Vagina (tissue), 2 donors: ENCODE results near the gene LRRC4B. TPM values are rescaled to one million over a fixed set of nuclear protein-coding genes. Genes with fewer than 3 reads are reported as not detected.

ENCODE experiments used
- DNase-seq, 2 donors: peaks; one replicate each; pipeline ENCODE4 v3.0.0-alpha.2; 2017; ENCODE audit errors: extremely low spot score in 2 of 2
- H3K27ac ChIP-seq: fragments of 200-600 bp; sonication (generic); one replicate; pipeline ENCODE4 v1.5.1; 2019
- H3K27me3 ChIP-seq: fragments of 200-600 bp; sonication (generic); one replicate; pipeline ENCODE4 v1.5.1; 2019
- H3K36me3 ChIP-seq, 2 donors: fragments of 200-600 bp; sonication (generic); one replicate each; pipeline ENCODE4 v1.5.1; 2017 to 2019
- H3K4me1 ChIP-seq: fragments of 200-600 bp; sonication (generic); one replicate; pipeline ENCODE4 v1.5.1; 2019
- H3K4me3 ChIP-seq, 2 donors: fragments of 200-600 bp; sonication (generic); 1 replicate in 1 of 2; 2 replicates in 1 of 2; pipeline ENCODE4 v1.5.1; 2016 to 2019
- H3K9me3 ChIP-seq: fragments of 200-600 bp; sonication (generic); one replicate; pipeline ENCODE4 v1.5.1; 2019
- POLR2A ChIP-seq, 2 donors: fragments of 450-650 bp; IDR thresholded peaks; one replicate each; pipeline ENCODE4 v1.6.1; 2017; ENCODE audit warnings: antibody characterized with exemption in 2 of 2, mild to moderate bottlenecking in 2 of 2, moderate library complexity in 2 of 2
- POLR2AphosphoS5 ChIP-seq, 2 donors: sonication (generic); formaldehyde crosslinking; IDR thresholded peaks; one replicate each; pipeline ENCODE4 v1.9.0; 2017; ENCODE audit warnings: antibody characterized with exemption in 2 of 2, mild to moderate bottlenecking in 2 of 2, low read depth in 1 of 2; ENCODE audit not compliant: insufficient read depth in 1 of 2
- intact Hi-C: fragments of 100-400 bp; cut with DNase I; formaldehyde crosslinking; loops from one replicate; pipeline ENCODE4 v1.15.1; 2023
- total RNA-seq: library from RNA; depleted of rRNA; stranded (reverse); fragments of >200 nt; gene quantifications from one replicate; pipeline ENCODE4 v1.2.3, GENCODE V29; 2016
- TF ChIP-seq, protein P1 (sequence below), 3 experiments: fragments of 450-650 bp in 2 of 3; fragments of 200-600 bp in 1 of 3; sonication (generic) in 1 of 3; IDR thresholded peaks; one replicate each; pipeline ENCODE4 v1.5.1; 2017 to 2019; ENCODE audit warnings: antibody characterized with exemption in 3 of 3, mild to moderate bottlenecking in 2 of 3, moderate library complexity in 2 of 3

Gene LRRC4B
- total RNA-seq, 1 donor from 2014 or later, result 17.9 TPM

DNA sequence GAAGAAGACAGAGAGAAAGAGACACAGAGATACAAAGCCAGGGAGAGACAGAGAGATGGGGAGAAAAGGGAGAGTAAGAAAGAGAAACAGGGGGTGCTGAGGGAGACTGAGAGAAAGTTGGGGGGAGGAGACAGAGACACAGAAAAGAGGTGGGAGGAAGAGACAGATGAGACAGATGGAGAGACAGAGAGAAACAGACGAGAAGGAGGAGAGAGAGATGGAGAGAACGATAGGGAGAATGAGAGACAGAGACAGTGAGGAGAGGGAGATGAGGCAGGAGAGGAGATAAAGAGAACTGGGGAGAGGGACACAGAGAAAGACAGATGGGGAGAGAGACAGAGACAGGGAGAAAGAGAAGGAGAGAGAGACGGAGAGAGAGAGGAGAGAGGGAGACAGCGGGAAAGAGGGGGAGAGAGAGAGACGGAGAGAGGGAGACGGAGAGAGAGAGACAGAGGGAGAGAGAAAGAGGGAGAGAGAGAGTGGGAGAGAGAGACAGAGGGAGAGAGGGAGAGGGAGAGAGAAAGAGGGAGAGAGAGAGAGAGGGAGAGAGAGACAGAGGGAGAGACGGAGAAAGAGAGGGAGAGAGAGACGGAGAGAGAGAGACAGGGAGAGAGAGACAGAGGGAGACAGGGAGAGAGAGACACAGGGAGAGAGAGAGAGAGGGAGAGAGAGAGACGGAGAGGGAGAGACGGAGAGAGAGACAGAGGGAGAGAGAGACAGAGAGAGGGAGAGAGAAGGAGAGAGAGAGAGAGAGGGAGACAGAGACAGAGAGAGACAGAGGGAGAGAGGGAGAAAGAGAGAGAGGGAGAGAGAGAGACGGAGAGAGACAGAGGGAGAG is 69.8 kb downstream of the LRRC4B start:
- intact Hi-C loops, result no loop called here
- H3K36me3 ChIP-seq, result no peaks in the 10 kb centered on the region
- no peak for TF ChIP-seq POLR2A (IDR thresholded peaks at IDR 0.05)
- TF ChIP-seq, protein P1, sequence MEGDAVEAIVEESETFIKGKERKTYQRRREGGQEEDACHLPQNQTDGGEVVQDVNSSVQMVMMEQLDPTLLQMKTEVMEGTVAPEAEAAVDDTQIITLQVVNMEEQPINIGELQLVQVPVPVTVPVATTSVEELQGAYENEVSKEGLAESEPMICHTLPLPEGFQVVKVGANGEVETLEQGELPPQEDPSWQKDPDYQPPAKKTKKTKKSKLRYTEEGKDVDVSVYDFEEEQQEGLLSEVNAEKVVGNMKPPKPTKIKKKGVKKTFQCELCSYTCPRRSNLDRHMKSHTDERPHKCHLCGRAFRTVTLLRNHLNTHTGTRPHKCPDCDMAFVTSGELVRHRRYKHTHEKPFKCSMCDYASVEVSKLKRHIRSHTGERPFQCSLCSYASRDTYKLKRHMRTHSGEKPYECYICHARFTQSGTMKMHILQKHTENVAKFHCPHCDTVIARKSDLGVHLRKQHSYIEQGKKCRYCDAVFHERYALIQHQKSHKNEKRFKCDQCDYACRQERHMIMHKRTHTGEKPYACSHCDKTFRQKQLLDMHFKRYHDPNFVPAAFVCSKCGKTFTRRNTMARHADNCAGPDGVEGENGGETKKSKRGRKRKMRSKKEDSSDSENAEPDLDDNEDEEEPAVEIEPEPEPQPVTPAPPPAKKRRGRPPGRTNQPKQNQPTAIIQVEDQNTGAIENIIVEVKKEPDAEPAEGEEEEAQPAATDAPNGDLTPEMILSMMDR (IDR thresholded peaks at IDR 0.05), result no peak

DNA sequence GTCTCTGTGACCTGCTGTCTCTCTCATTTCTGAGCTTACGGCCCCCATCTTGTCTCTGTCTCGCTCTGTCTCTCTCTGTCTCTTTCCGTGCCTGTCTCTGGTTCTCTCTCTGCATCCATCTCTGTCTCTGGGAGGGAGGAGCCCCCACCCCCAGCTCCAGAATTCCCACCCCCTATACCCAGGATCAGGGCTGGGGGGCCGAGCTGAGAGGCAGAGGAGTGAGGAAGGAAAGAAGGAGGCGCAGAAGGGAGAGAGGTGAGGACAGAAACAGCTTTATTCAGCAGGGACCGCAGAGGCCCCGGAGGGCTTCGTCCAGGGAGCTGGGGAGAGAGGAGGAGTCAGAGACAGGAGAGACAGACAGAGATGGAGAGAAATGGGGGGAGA is 71.2 kb downstream of the LRRC4B start:
- Histone ChIP-seq H3K36me3 (no peaks in the 10 kb centered on the region), H3K4me3 (no peak overlapping the region), H3K9me3 (no peaks in the 10 kb centered on the region), H3K4me1 (no peaks in the 10 kb centered on the region), H3K27me3 (no peaks in the 10 kb centered on the region), H3K27ac (no peak overlapping the region)
- DNase-seq, result no peak
- intact Hi-C loops, result no loop called here
- TF ChIP-seq, protein P1 (IDR thresholded peaks at IDR 0.05), result no peak
- TF ChIP-seq POLR2AphosphoS5 (IDR thresholded peaks at IDR 0.05; ENCODE audit: insufficient read depth in 1 of 2, low read depth in 1 of 2), result no peak

More for the DNA sequence above, 69.8 kb downstream of the LRRC4B start:
- H3K27ac ChIP-seq, result no peak overlapping the region
- no peaks in the 10 kb centered on the region for H3K4me1 ChIP-seq
- no peak overlapping the region for H3K4me3 ChIP-seq
- no peak for DNase-seq
- no peaks in the 10 kb centered on the region for H3K9me3 ChIP-seq
- H3K27me3 ChIP-seq, result no peaks in the 10 kb centered on the region

DNA sequence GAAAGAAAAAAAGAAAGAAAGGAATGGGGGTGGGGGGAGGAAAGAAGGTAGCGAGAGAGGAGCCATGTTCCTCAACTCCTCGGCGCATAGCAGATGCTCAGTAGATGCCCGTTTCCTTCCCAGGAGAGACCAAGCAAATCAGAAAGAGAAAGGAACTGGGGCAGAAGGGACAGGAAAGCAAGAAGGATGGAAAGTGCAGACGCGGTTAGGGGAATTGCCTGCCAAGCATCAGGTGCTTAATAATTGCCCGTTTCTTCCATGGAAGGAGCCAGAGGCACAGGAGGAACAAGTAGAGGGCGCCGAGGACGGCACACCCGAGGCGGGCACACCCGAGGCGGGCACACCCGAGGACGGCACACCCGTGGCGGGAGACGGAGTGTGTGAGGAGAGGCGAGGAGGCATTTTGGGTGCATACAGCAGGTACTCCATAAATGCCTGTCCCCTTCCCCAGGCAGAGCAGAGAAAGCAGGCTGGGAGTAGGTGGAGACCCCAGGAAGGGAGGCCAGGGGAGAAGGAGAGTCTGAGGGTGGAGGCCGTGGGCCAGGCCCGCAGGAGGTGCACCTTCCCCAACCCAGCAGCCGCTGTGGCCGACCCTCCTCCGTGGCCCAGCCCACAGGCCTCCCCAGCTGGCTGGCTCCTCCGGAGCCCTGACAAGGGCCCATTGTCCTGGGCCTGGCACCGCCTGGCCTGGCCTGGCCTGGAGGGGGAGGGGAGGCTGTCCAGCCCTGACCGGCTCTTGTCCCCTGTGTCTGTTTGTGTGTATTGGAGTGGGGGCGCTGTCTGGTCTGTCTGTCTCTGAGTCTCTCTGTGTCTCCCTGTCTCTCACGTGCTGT is 71.8 kb downstream of the LRRC4B start:
- H3K27ac ChIP-seq, result no peak overlapping the region
- TF ChIP-seq, protein P1 (IDR thresholded peaks at IDR 0.05), result no peak
- no peaks in the 10 kb centered on the region for H3K27me3 ChIP-seq
- H3K9me3 ChIP-seq, result no peaks in the 10 kb centered on the region
- no peak overlapping the region for H3K4me3 ChIP-seq
- no peaks in the 10 kb centered on the region for H3K36me3 ChIP-seq
- no peak for DNase-seq
- H3K4me1 ChIP-seq, result no peaks in the 10 kb centered on the region
- intact Hi-C loops, result no loop called here

DNA sequence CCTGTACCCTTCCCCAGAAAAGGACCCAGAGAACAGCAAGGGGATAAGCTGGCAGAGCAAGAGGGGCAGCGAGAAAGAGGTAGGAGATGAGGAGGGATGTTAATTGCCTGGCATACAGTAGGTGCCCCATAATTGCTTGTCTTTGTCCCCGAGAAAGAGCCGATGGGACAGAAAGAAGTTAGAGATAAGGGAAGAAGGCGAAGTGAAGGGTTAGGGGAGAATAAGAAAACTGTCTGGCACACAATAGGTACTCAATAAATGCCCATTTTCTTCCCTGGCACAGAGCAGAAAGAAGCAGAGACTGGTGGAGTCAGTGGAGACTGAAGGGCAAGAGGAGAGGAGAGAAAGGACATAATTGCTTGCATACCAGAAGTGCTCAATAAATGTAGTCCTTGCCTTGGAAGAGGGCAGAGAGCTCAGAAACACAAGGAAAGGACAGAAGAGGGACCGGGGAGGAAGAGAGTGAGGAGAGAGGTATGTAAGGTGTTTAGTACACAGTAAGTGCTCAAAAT is 73.2 kb downstream of the LRRC4B start:
- Histone ChIP-seq H3K27me3 (no peaks in the 10 kb centered on the region), H3K36me3 (no peaks in the 10 kb centered on the region), H3K4me1 (no peaks in the 10 kb centered on the region), H3K9me3 (no peaks in the 10 kb centered on the region), H3K27ac (no peak overlapping the region), H3K4me3 (no peak overlapping the region)
- intact Hi-C loops, result no loop called here
- TF ChIP-seq POLR2AphosphoS5 (IDR thresholded peaks at IDR 0.05; ENCODE audit: insufficient read depth in 1 of 2, low read depth in 1 of 2) (no peak), POLR2A (IDR thresholded peaks at IDR 0.05) (no peak)
- TF ChIP-seq, protein P1 (IDR thresholded peaks at IDR 0.05), result no peak
- no peak for DNase-seq
